GM19193 (cell line): ENCODE results near the gene EP300.

Experiments
- POLR2A ChIP-seq: IDR thresholded peaks from 4 replicates; pipeline ENCODE4 v1.6.1; 2011; ENCODE audit not compliant: insufficient read depth, insufficient read length; ENCODE audit errors: extremely low read depth

Gene EP300

DNA sequence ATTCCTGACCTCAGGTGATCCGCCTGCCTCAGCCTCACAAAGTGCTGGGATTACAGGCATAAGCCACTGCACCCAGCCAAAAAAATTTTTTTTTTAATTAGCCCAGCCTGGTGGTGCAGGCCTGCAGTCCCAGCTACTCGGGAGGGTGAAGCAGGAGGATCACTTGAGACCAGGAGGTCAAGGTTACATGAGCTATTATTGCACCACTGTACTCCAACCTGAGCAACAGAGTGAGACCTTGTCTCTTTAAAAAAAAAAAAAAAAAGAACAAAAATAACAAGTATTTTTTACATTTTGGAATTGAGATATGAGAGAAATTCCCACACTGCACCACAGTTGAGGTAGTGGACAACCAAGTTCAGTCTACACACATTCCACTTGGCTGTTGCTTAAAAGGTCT lies 99.1 kb downstream of the EP300 start:
- TF ChIP-seq POLR2A: no peak

DNA sequence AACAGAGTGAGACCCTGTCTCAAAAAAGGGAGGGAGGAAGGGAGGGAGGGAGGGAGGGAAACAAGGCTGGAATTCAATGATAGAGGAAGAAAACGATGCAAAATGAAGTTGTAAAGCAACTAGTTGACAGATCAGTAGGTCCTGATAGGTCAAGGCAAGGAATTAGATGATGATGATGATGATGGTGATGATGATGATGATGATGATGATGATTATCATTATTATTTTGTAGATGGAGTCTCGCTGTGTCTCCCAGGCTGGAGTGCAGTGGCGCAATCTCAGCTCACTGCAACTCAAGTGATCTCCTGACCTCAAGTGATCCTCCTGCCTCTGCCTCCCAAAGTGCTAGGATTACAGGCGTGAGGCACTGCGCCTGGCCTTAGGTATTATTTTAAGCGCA lies 101.4 kb downstream of the EP300 start:
- TF ChIP-seq POLR2A: no peak

DNA sequence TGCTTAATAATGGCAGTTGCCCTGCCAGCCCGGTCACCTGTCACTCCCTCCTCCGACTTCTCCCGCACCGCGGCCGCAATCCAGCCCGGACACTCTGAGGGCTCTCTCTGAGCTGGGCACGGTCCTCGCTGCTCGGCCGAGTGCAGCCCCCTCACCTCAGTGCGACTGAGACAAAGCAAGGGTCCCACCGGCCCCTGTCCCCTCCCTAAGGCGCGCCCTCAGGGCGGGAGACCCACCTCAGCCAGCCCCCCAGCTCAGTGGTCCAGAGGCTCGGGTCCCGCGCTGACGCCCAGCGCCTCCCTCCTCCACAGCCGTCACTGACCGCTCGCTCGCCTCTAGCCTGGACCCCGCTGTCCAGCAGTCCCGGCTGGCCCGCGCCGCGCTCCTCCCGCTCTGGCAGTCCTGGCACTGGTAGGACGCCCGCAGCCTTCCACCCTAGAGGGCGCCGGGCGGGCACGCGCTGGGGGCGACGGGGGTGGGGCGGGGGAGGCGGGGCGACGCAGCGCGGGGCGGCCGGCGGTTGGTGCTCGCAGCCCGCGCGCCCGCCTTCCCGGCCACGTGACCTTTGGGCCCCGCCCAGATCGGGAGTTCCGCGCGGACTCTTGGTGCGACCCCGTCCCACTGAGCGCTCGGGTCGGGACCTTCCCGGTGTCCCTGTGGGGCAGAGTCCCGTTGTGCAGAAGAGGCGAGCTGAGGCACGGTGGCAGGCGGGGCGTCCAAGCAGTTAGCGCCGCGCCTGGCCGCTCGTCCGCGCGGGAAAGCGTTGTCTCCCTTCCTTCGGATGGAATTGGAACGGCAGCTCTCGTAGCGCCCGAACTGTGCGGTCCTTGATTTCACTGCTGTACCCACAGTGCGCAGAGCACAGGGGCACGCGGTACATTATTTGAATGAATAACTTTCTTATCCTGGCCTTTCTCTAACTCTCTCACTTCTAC lies 104.9 kb downstream of the EP300 start:
- no peak for TF ChIP-seq POLR2A

DNA sequence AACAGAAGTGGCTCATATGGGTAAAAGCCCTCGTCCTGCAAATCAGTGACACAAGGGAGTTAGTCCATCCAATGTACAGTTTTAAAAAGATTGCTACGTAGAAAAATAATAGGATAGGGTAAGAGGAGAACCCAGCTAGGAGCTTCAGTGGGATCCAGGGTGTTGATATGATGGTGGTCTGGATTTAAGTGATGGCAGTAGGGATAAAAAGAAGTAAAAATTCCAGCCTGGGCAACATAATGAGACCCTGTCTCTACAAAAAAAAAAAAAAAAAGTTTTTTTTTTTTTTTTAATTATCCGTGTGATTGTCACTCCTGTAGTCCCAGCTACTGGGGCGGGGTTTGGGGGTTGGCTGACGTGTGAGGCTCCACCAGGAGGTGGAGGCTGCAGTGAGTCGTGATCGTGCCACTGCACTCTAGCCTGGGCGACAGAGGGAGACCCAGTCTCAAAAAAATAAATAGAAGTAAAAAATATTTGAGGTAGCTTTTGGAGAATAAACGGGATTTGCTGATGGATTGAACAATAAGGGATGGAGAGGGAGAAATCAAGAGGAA lies 105.7 kb downstream of the EP300 start:
- TF ChIP-seq POLR2A: no peak

DNA sequence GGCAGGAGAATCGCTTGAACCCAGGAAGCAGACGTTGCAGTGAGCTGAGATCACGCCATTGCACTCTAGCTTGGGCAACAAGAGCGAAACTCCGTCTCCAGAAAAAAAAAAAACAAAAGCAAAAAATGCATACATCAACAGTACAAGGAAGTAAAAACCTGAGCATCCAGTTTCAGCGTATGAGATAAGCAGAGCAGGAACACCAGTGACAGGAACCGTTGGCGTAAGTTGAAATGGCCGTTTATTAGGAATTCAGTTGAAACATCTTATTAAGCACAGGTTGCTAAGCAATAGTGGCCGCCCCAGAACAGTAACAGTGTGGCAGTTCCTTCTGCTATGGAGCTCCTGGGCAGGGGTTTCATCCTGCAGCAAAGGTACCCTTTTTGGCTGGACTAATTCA lies 108.7 kb downstream of the EP300 start:
- no peak for TF ChIP-seq POLR2A

DNA sequence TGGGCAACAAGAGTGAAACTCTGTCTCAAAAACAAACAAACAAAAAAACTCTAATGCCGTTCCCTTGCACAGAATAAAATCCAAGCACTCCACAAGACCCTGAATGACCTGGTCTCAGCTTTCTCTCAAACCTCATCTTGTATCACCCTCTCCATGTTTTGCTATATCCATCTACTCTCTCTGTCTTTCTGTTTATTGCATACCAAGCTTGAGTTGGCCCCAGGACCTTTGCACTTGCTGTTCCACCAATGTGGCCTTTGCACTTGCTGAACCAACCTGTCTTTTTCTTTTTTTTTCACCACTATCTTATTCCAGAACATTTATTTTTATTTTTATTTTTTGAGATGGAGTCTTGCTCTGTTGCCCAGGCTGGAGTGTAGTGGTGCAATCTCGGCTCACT lies 110.7 kb downstream of the EP300 start:
- TF ChIP-seq POLR2A: no peak

DNA sequence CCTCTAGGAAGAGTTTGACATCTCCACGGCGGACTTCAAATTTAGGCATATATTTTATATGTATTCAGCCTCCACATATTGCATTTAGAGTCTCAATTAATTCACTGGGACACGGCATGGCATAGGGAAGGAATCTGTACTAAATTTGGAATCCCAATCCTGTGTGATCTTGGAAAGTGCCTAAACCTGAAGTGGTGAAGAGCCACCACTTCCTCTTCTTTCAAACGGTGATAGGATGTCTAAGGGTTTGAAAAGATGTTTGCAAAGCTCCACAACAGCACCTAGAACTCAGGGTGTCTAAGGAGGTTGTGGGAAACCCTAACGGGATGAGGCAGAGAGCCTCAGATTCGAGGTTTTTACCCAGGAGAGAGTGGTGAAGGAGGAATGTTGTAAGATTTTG lies 111.7 kb downstream of the EP300 start:
- no peak for TF ChIP-seq POLR2A

DNA sequence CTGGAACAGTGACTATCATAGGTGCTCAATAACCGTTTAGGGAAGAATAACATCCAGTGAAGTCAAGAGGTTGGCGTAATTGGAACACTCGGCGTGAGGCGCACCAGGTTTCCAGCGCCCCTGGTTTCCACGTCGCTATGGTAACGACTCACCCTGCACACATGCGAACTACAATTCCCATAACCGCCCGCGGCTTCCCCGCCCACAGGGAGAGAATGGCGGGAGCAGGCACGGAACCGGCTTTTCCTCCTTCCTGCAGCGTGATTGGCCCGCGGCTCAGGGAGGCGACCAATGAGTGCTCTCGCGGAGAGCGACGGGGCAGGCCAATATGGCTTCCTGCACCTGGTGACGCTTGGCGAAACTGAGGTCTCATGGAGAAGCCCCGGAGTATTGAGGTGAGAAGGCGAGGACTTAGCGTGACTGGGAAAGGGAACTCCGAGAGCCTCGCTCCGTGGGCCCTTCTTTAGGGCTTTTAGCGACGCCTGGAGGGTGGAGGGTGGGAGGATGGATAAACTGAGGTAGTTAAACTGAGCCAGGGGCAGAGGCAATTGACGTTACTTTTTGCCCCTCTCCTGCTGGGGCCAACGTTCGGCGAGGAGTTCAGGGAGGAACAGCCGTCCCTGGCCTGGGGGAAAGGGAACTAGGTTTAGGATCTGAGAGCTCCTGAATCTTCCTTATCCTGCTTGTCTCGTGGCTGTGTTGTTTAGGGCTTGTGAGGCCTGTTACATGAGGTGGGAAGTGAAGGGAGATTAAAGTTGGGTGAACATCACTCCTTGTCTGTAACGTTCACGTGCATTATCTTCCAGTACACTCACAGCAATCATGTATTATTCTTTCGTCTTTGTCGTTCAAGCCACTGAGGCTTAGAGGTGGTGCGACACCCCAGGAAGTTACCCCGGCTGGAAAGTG lies 112.9 kb downstream of the EP300 start, which contains the start of gene L3MBTL2:
L3MBTL2 (plus strand) TSS at position 321 of the 909 bp plus-strand sequence; CDS start at position 372, 51 bp downstream.
- peak; percentile 75 for TF ChIP-seq POLR2A

DNA sequence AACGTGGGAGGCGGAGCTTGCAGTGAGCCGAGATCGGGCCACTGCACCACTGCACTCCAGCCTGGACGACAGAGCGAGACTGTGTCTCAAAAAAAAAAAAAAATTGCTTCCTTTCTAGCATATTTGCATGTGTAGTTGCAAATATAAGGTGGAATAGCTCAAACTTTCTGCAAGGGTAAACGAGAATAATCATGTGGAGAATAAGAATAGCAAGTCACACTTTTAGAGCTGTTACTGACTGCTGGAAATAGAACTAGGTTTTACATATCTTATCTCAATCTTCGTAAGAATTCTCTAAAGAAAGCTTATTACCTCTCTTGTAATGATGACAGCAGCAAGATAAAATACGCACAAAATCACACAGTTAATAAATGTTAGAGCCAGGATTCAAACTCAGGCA lies 114.3 kb downstream of the EP300 start:
- TF ChIP-seq POLR2A: no peak

DNA sequence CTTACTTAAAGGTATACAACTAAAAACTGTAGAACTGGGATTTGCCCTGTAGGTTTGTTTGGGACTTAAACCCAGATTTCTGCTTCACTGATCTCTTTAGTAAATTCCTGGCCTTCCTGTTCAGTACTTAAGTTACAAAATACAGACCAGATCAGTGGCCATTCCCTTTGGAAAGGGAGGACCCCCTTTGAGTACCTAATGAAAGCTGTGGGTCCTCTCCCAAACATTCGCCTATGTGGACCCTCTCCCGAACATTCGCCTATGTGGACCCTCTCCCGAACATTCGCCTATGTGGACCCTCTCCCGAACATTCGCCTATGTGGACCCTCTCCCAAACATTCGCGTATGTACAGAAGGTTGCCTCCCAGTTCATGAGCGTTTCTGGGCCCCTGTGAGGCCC lies 123.0 kb downstream of the EP300 start:
- TF ChIP-seq POLR2A: no peak

DNA sequence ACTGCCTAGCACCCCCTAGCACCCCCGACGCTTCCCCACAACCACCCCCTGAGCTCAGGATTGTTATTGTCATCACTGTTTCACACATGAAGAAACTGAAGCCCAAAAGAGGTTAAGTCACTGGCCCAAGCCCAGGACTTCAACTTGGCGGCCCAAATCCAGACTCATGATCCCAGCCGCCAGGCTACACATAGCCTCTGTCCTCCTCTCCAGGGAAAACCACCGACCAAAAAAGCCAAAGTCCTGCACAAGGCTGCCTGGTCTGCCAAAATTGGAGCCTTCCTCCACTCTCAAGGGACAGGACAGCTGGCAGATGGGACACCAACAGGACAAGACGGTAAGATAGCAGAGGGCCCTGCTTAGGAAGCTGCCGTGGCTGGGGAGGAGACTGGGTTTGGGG lies 123.5 kb downstream of the EP300 start:
- TF ChIP-seq POLR2A: no peak

DNA sequence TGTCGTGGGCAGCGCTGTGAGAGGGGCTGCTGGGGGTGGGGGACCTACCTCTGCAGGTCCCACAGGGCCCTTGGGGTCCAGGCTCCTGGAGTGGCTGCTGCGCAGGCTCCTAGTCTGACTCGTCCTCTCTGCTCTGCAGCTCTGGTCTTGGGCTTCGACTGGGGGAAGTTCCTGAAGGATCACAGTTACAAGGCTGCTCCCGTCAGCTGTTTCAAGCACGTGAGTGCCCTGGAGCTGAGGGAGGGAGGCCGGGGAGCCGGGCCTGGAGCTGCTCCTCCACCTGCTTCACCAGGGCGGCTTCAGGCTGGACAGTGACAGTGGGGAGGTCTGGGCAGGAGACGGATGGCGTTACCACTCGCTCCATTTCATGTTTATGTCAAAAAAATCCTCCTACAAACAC lies 124.6 kb downstream of the EP300 start:
- no peak for TF ChIP-seq POLR2A

DNA sequence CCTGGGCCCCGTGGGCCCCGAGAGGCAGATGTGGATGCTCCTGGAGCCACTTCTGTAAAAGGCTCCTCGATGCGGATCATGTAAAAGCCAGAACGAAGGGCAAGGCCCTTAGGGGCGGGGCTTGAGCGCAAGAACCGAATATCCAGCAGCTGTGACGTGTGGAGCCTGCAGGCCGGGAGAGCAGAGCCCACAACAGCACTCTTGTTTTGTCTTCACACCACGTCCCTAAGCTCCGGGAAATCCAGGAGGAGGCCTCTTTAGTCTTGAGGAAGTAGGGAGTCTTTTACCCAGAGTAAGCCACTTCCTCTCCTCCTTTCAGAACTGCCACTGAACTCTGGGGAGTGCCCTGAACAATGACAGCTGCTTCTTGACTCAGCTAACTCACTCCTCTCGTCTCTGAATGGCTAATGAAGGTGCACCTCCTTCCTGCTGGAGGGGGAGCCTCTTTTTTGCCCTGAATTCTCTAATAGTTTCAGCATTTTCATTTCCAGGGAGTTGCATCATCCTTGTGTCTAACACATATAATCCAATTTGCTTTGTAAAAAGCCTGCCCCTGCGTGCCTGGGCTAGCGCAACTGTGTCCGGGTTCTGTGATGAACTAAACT lies 125.3 kb downstream of the EP300 start:
- TF ChIP-seq POLR2A: peak; percentile 14

DNA sequence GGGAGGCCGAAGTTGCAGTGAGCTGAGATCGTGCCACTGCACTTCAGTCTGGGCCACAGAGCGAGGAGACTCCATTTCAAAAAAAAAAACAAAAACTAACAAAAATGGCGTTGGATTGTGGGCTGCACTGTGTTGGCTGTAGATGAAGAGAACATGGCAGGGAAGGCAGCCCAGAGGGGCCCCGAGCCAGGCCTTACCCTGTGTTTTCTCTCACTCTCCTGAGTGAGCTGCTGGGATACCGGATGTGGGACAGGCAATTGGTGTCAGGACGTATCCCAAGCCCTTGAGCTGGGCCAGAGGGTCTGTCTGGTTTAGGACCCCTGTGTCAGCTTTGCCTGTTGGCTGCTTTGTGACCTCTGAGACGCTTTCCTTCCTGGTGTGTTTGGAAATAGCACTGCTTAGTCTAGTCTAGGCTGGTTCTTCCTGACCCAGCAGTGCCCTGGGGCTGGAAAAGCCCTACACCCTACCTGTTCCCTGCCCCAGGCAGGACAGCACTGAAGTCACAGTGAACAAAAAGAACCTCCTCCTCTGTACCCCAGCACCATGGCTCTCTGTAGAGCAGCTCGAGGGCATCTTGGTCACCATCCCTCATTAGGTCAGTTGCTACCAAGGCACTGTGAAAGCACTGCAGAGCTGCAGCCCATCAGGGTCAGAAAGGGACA lies 130.6 kb downstream of the EP300 start:
- no peak for TF ChIP-seq POLR2A
